Hepatocyte (in vitro differentiated cells): ENCODE data around the gene DOCK7. TPM values are rescaled to one million over a fixed set of nuclear protein-coding genes. Genes with fewer than 3 reads are reported as not detected.

Source experiments
- DNase-seq: peaks from one replicate; pipeline ENCODE4 v3.0.0-alpha.2; 2016; ENCODE audit warnings: low spot score
- H2AFZ ChIP-seq: fragments of 200-600 bp; sonication (generic); 2 replicates; pipeline ENCODE4 v1.6.0; 2016; ENCODE audit warnings: antibody characterized with exemption, mild to moderate bottlenecking
- H3K27ac ChIP-seq: fragments of 200-600 bp; sonication (generic); 2 replicates; pipeline ENCODE4 v1.5.1; 2016; ENCODE audit warnings: mild to moderate bottlenecking
- H3K27me3 ChIP-seq: fragments of 200-600 bp; sonication (generic); 2 replicates; pipeline ENCODE4 v1.6.1; 2016
- H3K36me3 ChIP-seq: fragments of 200-600 bp; sonication (generic); replicated peaks from 2 replicates; pipeline ENCODE4 v1.5.1; 2016; ENCODE audit warnings: low read depth; ENCODE audit not compliant: insufficient read depth
- H3K4me1 ChIP-seq: fragments of 200-600 bp; sonication (generic); 2 replicates; pipeline ENCODE4 v1.5.1; 2016; ENCODE audit warnings: mild to moderate bottlenecking, moderate library complexity; ENCODE audit not compliant: insufficient read depth
- H3K4me2 ChIP-seq: fragments of 200-600 bp; sonication (generic); 2 replicates; pipeline ENCODE4 v1.6.0; 2016
- H3K4me3 ChIP-seq: fragments of 200-600 bp; sonication (generic); 2 replicates; pipeline ENCODE4 v1.5.1; 2016; ENCODE audit warnings: mild to moderate bottlenecking
- H3K79me2 ChIP-seq: fragments of 200-600 bp; sonication (generic); 2 replicates; pipeline ENCODE4 v1.6.0; 2017; ENCODE audit warnings: mild to moderate bottlenecking
- H3K9me2 ChIP-seq: fragments of 200-600 bp; sonication (generic); replicated peaks from 2 replicates; pipeline ENCODE4 v1.6.0; 2017; ENCODE audit warnings: mild to moderate bottlenecking; ENCODE audit not compliant: insufficient read depth
- H3K9me3 ChIP-seq: fragments of 200-600 bp; sonication (generic); 2 replicates; pipeline ENCODE4 v1.5.1; 2016; ENCODE audit warnings: low read depth, mild to moderate bottlenecking
- H4K20me1 ChIP-seq: fragments of 200-600 bp; sonication (generic); 2 replicates; pipeline ENCODE4 v1.6.0; 2016; ENCODE audit warnings: mild to moderate bottlenecking; ENCODE audit not compliant: insufficient read depth, poor library complexity, severe bottlenecking
- EZH2 ChIP-seq: fragments of 200-600 bp; sonication (generic); IDR thresholded peaks from 2 replicates; pipeline ENCODE4 v1.6.1; 2016; ENCODE audit warnings: antibody characterized with exemption, mild to moderate bottlenecking, borderline replicate concordance
- EZH2phosphoT487 ChIP-seq: fragments of 200-600 bp; sonication (generic); IDR thresholded peaks from one replicate; pipeline ENCODE4 v1.6.1; 2018; ENCODE audit warnings: antibody characterized with exemption, mild to moderate bottlenecking, low read depth, moderate library complexity; ENCODE audit not compliant: unreplicated experiment, severe bottlenecking
- WGBS: methylation state at CpG from one replicate; pipeline ENCODE4 v1.1.6; 2016; ENCODE audit warnings: low lambda C conversion rate; ENCODE audit errors: missing lambda C conversion rate; 5-methylcytosine and 5-hydroxymethylcytosine counted together
- polyA plus RNA-seq: library from polyadenylated mRNA; unstranded; fragments of >200 nt; fragmentation: Nextera tagmentation; extraction: Ambion mirVana; gene quantifications from 2 replicates; pipeline ENCODE4 v1.2.1, GENCODE V29; 2016
- total RNA-seq: library from RNA; depleted of rRNA; stranded (reverse); fragments of >200 nt; gene quantifications from 2 replicates; pipeline ENCODE4 v1.2.3, GENCODE V29; 2014
- TF ChIP-seq, protein P1 (sequence below): fragments of 200-600 bp; sonication (generic); IDR thresholded peaks from 2 replicates; pipeline ENCODE4 v1.5.1; 2016; ENCODE audit warnings: antibody characterized with exemption, mild to moderate bottlenecking; ENCODE audit not compliant: poor library complexity

The DOCK7 gene
- total and polyA plus RNA-seq, 2 experiments from 2014 or later = 22.4 to 53.4 TPM

DNA sequence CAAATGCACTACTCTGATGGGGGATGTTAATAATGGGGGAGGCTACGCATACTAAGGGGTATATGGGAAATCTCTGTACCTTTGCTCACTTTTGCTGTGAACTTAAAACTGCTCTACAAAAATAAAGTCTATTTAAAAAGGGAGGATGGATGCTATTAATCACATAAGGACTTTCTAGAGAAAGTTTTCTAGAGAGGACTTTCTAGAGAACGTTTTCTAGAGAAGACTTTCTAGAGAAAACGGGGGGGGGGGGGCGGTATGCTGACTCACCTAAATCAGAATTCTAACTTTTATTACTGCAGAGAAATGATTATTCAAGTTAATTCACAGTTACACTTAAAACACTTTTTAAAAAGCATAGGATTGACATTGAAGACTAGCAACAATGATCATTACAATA, 175.2 kb downstream of the DOCK7 start:
- Histone ChIP-seq H4K20me1 (no peaks in the 10 kb centered on the region), H3K9me2 (no peaks in the 10 kb centered on the region), H3K9me3 (no peaks in the 10 kb centered on the region), H3K79me2 (no peaks in the 10 kb centered on the region), H3K27ac (no peak overlapping the region), H3K4me3 (no peak overlapping the region), H3K27me3 (no peaks in the 10 kb centered on the region), H3K36me3 (no peaks in the 10 kb centered on the region), H3K4me2 (no peak overlapping the region), H2AFZ (no peak overlapping the region), H3K4me1 (no peaks in the 10 kb centered on the region)
- TF ChIP-seq EZH2phosphoT487 (no peak), EZH2 (no peak)
- TF ChIP-seq, protein P1, sequence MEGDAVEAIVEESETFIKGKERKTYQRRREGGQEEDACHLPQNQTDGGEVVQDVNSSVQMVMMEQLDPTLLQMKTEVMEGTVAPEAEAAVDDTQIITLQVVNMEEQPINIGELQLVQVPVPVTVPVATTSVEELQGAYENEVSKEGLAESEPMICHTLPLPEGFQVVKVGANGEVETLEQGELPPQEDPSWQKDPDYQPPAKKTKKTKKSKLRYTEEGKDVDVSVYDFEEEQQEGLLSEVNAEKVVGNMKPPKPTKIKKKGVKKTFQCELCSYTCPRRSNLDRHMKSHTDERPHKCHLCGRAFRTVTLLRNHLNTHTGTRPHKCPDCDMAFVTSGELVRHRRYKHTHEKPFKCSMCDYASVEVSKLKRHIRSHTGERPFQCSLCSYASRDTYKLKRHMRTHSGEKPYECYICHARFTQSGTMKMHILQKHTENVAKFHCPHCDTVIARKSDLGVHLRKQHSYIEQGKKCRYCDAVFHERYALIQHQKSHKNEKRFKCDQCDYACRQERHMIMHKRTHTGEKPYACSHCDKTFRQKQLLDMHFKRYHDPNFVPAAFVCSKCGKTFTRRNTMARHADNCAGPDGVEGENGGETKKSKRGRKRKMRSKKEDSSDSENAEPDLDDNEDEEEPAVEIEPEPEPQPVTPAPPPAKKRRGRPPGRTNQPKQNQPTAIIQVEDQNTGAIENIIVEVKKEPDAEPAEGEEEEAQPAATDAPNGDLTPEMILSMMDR = no peak
- WGBS = 89% methylated on average over 4 of the region's 4 CpGs
- DNase-seq = no peak

DNA sequence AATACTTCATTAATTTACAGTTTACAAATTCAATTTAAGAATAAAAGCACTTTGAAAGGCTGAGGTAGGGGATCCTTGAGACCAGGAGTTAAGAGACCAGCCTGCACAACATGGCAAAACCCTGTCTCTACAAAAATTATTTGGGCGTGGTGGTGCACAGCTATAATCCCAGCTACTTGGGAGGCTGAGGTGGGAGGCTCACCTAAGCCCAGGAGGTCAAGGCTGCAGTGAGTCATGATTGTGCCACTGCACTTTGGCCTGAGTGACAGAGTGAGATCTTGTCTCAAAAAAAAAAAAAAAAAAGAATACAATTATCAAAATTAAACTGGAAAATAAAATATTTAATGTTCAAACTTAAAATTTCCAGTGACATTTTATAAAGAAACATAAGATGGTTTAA, 179.2 kb downstream of the DOCK7 start:
- H4K20me1 ChIP-seq = no peaks in the 10 kb centered on the region
- H3K4me3 ChIP-seq = no peak overlapping the region
- no peak for DNase-seq
- no peaks in the 10 kb centered on the region for H3K4me1 ChIP-seq
- WGBS = 96% methylated on average over 1 of the region's 1 CpG
- H3K27me3 ChIP-seq = no peaks in the 10 kb centered on the region
- H3K9me2 ChIP-seq = no peaks in the 10 kb centered on the region
- no peak overlapping the region for H3K4me2 ChIP-seq
- no peaks in the 10 kb centered on the region for H3K9me3 ChIP-seq
- no peak overlapping the region for H2AFZ ChIP-seq
- TF ChIP-seq EZH2 = no peak
- no peak for TF ChIP-seq EZH2phosphoT487
- TF ChIP-seq, protein P1 = no peak
- no peaks in the 10 kb centered on the region for H3K79me2 ChIP-seq
- no peak overlapping the region for H3K27ac ChIP-seq
- no peaks in the 10 kb centered on the region for H3K36me3 ChIP-seq

DNA sequence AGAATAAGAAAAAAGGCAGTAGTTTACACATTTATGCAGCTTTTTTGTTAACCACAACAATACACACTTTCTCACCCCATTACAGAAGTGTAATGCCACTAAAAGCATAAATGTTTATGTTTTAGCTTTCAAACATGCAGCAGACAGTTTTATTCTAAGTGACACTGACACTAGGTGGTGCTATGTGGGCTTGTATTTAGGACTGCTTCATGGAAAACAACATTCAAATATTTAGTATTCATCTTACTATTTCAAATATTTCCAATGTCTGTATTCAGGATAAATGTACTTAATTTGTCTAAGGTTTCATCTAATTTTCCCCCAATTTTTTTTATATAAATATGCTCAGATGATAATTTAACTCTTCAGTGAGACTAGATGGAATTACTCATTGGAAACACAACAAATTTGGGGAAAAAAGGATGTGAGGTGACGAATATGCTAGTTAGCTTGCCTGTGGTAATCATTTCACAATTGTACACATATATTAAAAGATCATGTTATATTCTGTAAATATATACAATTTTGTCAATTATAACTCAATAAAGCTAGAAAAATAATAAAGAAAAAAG, 179.9 kb downstream of the DOCK7 start:
- H3K4me3 ChIP-seq = no peak overlapping the region
- 97% methylated on average over 1 of the region's 1 CpG for WGBS
- no peaks in the 10 kb centered on the region for H4K20me1 ChIP-seq
- no peaks in the 10 kb centered on the region for H3K36me3 ChIP-seq
- no peaks in the 10 kb centered on the region for H3K27me3 ChIP-seq
- H3K27ac ChIP-seq = no peak overlapping the region
- H3K9me2 ChIP-seq = no peaks in the 10 kb centered on the region
- H3K4me1 ChIP-seq = no peaks in the 10 kb centered on the region
- no peaks in the 10 kb centered on the region for H3K79me2 ChIP-seq
- no peak overlapping the region for H3K4me2 ChIP-seq
- DNase-seq = peak; percentile 54
- TF ChIP-seq, protein P1 = peak; percentile 75
- TF ChIP-seq EZH2phosphoT487 = no peak
- no peak overlapping the region for H2AFZ ChIP-seq
- H3K9me3 ChIP-seq = no peaks in the 10 kb centered on the region

DNA sequence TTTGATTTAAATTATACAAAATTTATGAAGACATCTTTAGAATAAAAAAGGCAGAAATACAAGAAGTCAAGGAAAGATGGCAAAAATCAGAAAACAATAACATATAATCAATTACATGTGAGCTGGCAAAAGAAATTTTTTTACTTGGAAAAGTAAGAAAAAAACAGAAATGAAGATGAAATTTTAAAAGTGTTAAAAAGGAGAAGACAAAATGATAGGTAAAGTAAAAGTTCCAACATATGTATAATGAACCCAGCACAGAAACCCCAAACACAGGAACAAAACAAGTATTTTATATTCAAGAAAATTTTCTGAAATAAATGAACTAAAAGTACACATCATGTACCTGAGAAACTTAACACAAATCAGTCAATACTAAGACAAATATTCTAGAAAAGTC, 188.0 kb downstream of the DOCK7 start:
- no peaks in the 10 kb centered on the region for H4K20me1 ChIP-seq
- no peak overlapping the region for H2AFZ ChIP-seq
- H3K27ac ChIP-seq = no peak overlapping the region
- no peaks in the 10 kb centered on the region for H3K36me3 ChIP-seq
- no peaks in the 10 kb centered on the region for H3K4me1 ChIP-seq
- no peaks in the 10 kb centered on the region for H3K9me3 ChIP-seq
- no peak for DNase-seq
- no peak overlapping the region for H3K4me2 ChIP-seq
- H3K27me3 ChIP-seq = no peaks in the 10 kb centered on the region
- no peaks in the 10 kb centered on the region for H3K9me2 ChIP-seq
- H3K4me3 ChIP-seq = no peak overlapping the region
- H3K79me2 ChIP-seq = no peaks in the 10 kb centered on the region
- TF ChIP-seq EZH2 (no peak), EZH2phosphoT487 (no peak)
- TF ChIP-seq, protein P1 = no peak
